ENCODE data around the gene POLK.

POLK gene

DNA sequence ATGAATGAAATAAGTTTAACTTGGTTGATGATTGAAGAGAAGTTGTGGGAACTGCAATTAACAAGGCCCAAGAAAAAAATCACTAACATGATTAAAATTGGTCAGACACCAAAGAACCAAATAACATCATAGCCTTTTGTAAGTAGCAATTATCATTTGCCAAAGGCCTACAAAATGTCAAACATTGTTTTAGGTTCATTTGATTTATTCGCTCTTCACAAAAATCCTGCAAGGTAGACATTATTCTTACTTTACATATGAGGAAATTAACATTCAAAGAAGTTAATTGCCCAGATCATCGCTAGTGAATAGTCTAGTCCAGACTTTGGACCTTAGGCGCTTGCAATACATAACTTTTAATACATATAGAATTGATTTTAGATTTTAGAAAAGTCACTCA, 2.6 kb downstream of the POLK start:
- peaks cover 60% of the 10 kb centered on the region for H3K4me1 ChIP-seq (ENCODE audit: insufficient read depth, low read length, poor library complexity, severe bottlenecking)
- H3K9me3 ChIP-seq (ENCODE audit: insufficient read depth, low read depth, low read length): no peaks in the 10 kb centered on the region
- peaks cover 38% of the 10 kb centered on the region for H4K20me1 ChIP-seq (ENCODE audit: insufficient read depth, low read length, poor library complexity, severe bottlenecking)
- no peak overlapping the region for H3K9ac ChIP-seq (ENCODE audit: low read depth, low read length, poor library complexity, severe bottlenecking)
- no peaks in the 10 kb centered on the region for H3F3A ChIP-seq (ENCODE audit: low read depth)
- peak overlapping the region; percentile 71 for H3K4me2 ChIP-seq (ENCODE audit: low read depth, low read length, poor library complexity, severe bottlenecking)
- no peak overlapping the region for H2AFZ ChIP-seq (ENCODE audit: low read length)
- no peaks in the 10 kb centered on the region for H3K9me2 ChIP-seq (replicated peaks; ENCODE audit: low read depth, low read length)
- peak overlapping the region; percentile 82 for H3K4me3 ChIP-seq (ENCODE audit: low read length, poor library complexity, severe bottlenecking)
- TF ChIP-seq EZH2phosphoT487 (IDR thresholded peaks at IDR 0.05; ENCODE audit: borderline replicate concordance): no peak
- TF ChIP-seq, protein P1, sequence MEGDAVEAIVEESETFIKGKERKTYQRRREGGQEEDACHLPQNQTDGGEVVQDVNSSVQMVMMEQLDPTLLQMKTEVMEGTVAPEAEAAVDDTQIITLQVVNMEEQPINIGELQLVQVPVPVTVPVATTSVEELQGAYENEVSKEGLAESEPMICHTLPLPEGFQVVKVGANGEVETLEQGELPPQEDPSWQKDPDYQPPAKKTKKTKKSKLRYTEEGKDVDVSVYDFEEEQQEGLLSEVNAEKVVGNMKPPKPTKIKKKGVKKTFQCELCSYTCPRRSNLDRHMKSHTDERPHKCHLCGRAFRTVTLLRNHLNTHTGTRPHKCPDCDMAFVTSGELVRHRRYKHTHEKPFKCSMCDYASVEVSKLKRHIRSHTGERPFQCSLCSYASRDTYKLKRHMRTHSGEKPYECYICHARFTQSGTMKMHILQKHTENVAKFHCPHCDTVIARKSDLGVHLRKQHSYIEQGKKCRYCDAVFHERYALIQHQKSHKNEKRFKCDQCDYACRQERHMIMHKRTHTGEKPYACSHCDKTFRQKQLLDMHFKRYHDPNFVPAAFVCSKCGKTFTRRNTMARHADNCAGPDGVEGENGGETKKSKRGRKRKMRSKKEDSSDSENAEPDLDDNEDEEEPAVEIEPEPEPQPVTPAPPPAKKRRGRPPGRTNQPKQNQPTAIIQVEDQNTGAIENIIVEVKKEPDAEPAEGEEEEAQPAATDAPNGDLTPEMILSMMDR (conservative IDR thresholded peaks at IDR 0.05; ENCODE audit: low read length): no peak
- H3K36me3 ChIP-seq (ENCODE audit: insufficient read depth, low read length): no peaks in the 10 kb centered on the region
- H3K79me2 ChIP-seq (ENCODE audit: insufficient read depth, low read length): peaks cover 92% of the 10 kb centered on the region
- H3K27me3 ChIP-seq (ENCODE audit: insufficient read depth, low read length, poor library complexity, severe bottlenecking): no peaks in the 10 kb centered on the region

DNA sequence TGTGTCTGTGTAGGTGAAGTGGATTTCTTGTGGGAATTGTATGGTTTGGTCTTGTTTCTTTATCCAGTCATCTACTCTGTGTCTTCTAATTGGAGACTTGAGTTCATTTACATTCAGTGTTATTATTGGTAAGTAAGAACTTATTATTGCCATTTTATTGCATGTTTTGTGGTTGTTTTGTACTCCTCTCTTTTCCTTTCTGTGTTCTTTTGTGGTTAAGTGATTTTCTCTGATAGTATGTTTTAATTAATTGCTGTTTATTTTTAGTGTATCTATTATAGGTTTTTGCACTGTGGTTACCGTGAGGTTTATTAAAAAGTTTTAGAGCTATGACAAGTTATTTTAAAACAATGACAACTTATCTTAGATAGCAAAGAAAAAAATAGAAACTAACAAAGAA, 8.1 kb downstream of the POLK start:
- Histone ChIP-seq H4K20me1 (ENCODE audit: insufficient read depth, low read length, poor library complexity, severe bottlenecking) (peaks cover 22% of the 10 kb centered on the region), H3K79me2 (ENCODE audit: insufficient read depth, low read length) (peaks cover 92% of the 10 kb centered on the region), H3K9me2 (replicated peaks; ENCODE audit: low read depth, low read length) (no peaks in the 10 kb centered on the region), H3K27me3 (ENCODE audit: insufficient read depth, low read length, poor library complexity, severe bottlenecking) (peaks cover 3% of the 10 kb centered on the region), H3K9ac (ENCODE audit: low read depth, low read length, poor library complexity, severe bottlenecking) (no peak overlapping the region), H3K4me3 (ENCODE audit: low read length, poor library complexity, severe bottlenecking) (no peak overlapping the region), H3K9me3 (ENCODE audit: insufficient read depth, low read depth, low read length) (peaks cover 20% of the 10 kb centered on the region), H3F3A (ENCODE audit: low read depth) (no peaks in the 10 kb centered on the region), H2AFZ (ENCODE audit: low read length) (no peak overlapping the region), H3K36me3 (ENCODE audit: insufficient read depth, low read length) (peaks cover 18% of the 10 kb centered on the region), H3K4me2 (ENCODE audit: low read depth, low read length, poor library complexity, severe bottlenecking) (peak overlapping the region; percentile 18), H3K4me1 (ENCODE audit: insufficient read depth, low read length, poor library complexity, severe bottlenecking) (peaks cover 33% of the 10 kb centered on the region)
- no peak for TF ChIP-seq EZH2phosphoT487 (IDR thresholded peaks at IDR 0.05; ENCODE audit: borderline replicate concordance)
- TF ChIP-seq, protein P1 (conservative IDR thresholded peaks at IDR 0.05; ENCODE audit: low read length): no peak

DNA sequence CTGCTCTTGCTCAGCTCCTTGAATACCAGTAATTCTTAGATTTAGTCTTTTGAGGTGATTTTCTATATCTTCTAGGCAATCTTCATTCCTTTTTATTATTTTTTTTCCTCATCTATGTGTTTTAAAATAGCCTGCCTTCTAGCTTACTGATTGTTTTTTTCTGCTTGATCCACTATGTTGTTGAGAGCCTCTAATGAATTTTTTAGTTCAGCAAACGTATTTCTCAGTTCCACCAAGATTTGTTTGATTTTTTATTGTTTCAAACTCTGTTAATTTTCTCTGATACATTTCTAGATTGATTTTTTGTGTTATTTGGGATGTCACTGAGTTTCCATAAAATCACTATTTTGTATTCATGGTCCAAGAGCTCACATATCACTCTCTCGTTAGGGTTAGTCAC, 9.5 kb downstream of the POLK start:
- no peak overlapping the region for H2AFZ ChIP-seq (ENCODE audit: low read length)
- peaks cover 18% of the 10 kb centered on the region for H3K36me3 ChIP-seq (ENCODE audit: insufficient read depth, low read length)
- no peak overlapping the region for H3K9ac ChIP-seq (ENCODE audit: low read depth, low read length, poor library complexity, severe bottlenecking)
- H3F3A ChIP-seq (ENCODE audit: low read depth): no peaks in the 10 kb centered on the region
- H3K9me3 ChIP-seq (ENCODE audit: insufficient read depth, low read depth, low read length): peaks cover 20% of the 10 kb centered on the region
- H3K4me1 ChIP-seq (ENCODE audit: insufficient read depth, low read length, poor library complexity, severe bottlenecking): peaks cover 24% of the 10 kb centered on the region
- peaks cover 31% of the 10 kb centered on the region for H4K20me1 ChIP-seq (ENCODE audit: insufficient read depth, low read length, poor library complexity, severe bottlenecking)
- H3K79me2 ChIP-seq (ENCODE audit: insufficient read depth, low read length): peaks cover 85% of the 10 kb centered on the region
- TF ChIP-seq, protein P1 (conservative IDR thresholded peaks at IDR 0.05; ENCODE audit: low read length): no peak
- no peak for TF ChIP-seq EZH2phosphoT487 (IDR thresholded peaks at IDR 0.05; ENCODE audit: borderline replicate concordance)
- H3K27me3 ChIP-seq (ENCODE audit: insufficient read depth, low read length, poor library complexity, severe bottlenecking): peaks cover 3% of the 10 kb centered on the region
- H3K9me2 ChIP-seq (replicated peaks; ENCODE audit: low read depth, low read length): no peaks in the 10 kb centered on the region
- H3K4me2 ChIP-seq (ENCODE audit: low read depth, low read length, poor library complexity, severe bottlenecking): no peak overlapping the region
- H3K4me3 ChIP-seq (ENCODE audit: low read length, poor library complexity, severe bottlenecking): no peak overlapping the region
